ENCODE data around the gene TSPAN4.

Gene TSPAN4

GRCh38 chr11:845872-846495 lies 3.3 kb downstream of the TSPAN4 start:
- peaks cover 6% of the 10 kb centered on the region for H3K36me3 Mint-ChIP-seq
- peaks cover 20% of the 10 kb centered on the region for H3K4me1 Mint-ChIP-seq
- no peaks in the 10 kb centered on the region for H3K9me3 Mint-ChIP-seq
- DNase-seq (ENCODE audit: low spot score in 2 of 2) (no peak), ATAC-seq (no peak)
- H3K27ac Mint-ChIP-seq = no peak overlapping the region
- no peak overlapping the region for H3K4me3 Mint-ChIP-seq

GRCh38 chr11:846496-847098 lies 3.9 kb downstream of the TSPAN4 start:
- Mint-ChIP-seq H3K36me3 (no peaks in the 10 kb centered on the region), H3K9me3 (no peaks in the 10 kb centered on the region), H3K27ac (no peak overlapping the region), H3K4me1 (peaks cover 14% of the 10 kb centered on the region), H3K4me3 (no peak overlapping the region)
- ATAC-seq = no peak
- DNase-seq (ENCODE audit: low spot score in 2 of 2) = no peak

GRCh38 chr11:847876-848275 lies 5.2 kb downstream of the TSPAN4 start:
- Mint-ChIP-seq H3K36me3 (no peaks in the 10 kb centered on the region), H3K27ac (no peak overlapping the region), H3K9me3 (no peaks in the 10 kb centered on the region), H3K4me3 (no peak overlapping the region), H3K4me1 (peaks cover 14% of the 10 kb centered on the region)
- no peak for ATAC-seq
- no peak for DNase-seq (ENCODE audit: low spot score in 2 of 2)

GRCh38 chr11:848380-848931 lies 5.8 kb downstream of the TSPAN4 start:
- peaks cover 11% of the 10 kb centered on the region for H3K4me1 Mint-ChIP-seq
- peak overlapping the region; percentile 60 for H3K4me3 Mint-ChIP-seq
- no peaks in the 10 kb centered on the region for H3K9me3 Mint-ChIP-seq
- peak; percentile 70 for ATAC-seq
- DNase-seq (ENCODE audit: low spot score in 2 of 2) = peak; percentile 62 to 87
- no peaks in the 10 kb centered on the region for H3K36me3 Mint-ChIP-seq
- no peak overlapping the region for H3K27ac Mint-ChIP-seq

- DNase-seq (ENCODE audit: low spot score in 2 of 2) = no peak
Measured at GRCh38 chr11:849104-849824, 6.6 kb downstream of the TSPAN4 start.

GRCh38 chr11:849951-850774 lies 7.5 kb downstream of the TSPAN4 start:
- Mint-ChIP-seq H3K9me3 (no peaks in the 10 kb centered on the region), H3K27ac (no peak overlapping the region), H3K4me3 (peak overlapping the region; percentile 26), H3K36me3 (no peaks in the 10 kb centered on the region), H3K4me1 (peaks cover 6% of the 10 kb centered on the region)
- ATAC-seq (no peak), DNase-seq (ENCODE audit: low spot score in 2 of 2) (no peak)

More at GRCh38 chr11:849104-849824, 6.6 kb downstream of the TSPAN4 start:
- peak overlapping the region; percentile 60 for H3K4me3 Mint-ChIP-seq
- H3K27ac Mint-ChIP-seq = no peak overlapping the region
- H3K4me1 Mint-ChIP-seq = peaks cover 6% of the 10 kb centered on the region
- H3K9me3 Mint-ChIP-seq = no peaks in the 10 kb centered on the region
- ATAC-seq = no peak
- H3K36me3 Mint-ChIP-seq = no peaks in the 10 kb centered on the region

GRCh38 chr11:850775-851763 lies 8.4 kb downstream of the TSPAN4 start:
- H3K4me1 Mint-ChIP-seq = peaks cover 6% of the 10 kb centered on the region
- H3K27ac Mint-ChIP-seq = no peak overlapping the region
- H3K36me3 Mint-ChIP-seq = no peaks in the 10 kb centered on the region
- no peak overlapping the region for H3K4me3 Mint-ChIP-seq
- no peak for DNase-seq (ENCODE audit: low spot score in 2 of 2)
- no peak for ATAC-seq
- no peaks in the 10 kb centered on the region for H3K9me3 Mint-ChIP-seq

GRCh38 chr11:852762-853161 lies 10.1 kb downstream of the TSPAN4 start:
- no peak overlapping the region for H3K27ac Mint-ChIP-seq
- no peak overlapping the region for H3K4me3 Mint-ChIP-seq
- no peaks in the 10 kb centered on the region for H3K36me3 Mint-ChIP-seq
- DNase-seq (ENCODE audit: low spot score in 2 of 2) (no peak), ATAC-seq (no peak)
- H3K9me3 Mint-ChIP-seq = no peaks in the 10 kb centered on the region
- H3K4me1 Mint-ChIP-seq = peaks cover 13% of the 10 kb centered on the region

GRCh38 chr11:853682-854448 lies 11.2 kb downstream of the TSPAN4 start:
- Mint-ChIP-seq H3K4me3 (no peak overlapping the region), H3K4me1 (peaks cover 7% of the 10 kb centered on the region), H3K27ac (no peak overlapping the region), H3K36me3 (peaks cover 1% of the 10 kb centered on the region), H3K9me3 (no peaks in the 10 kb centered on the region)
- ATAC-seq (no peak), DNase-seq (ENCODE audit: low spot score in 2 of 2) (no peak)

- H3K9me3 Mint-ChIP-seq = no peaks in the 10 kb centered on the region
- no peak overlapping the region for H3K4me3 Mint-ChIP-seq
- H3K4me1 Mint-ChIP-seq = peaks cover 7% of the 10 kb centered on the region
Measured at GRCh38 chr11:854601-855329, 12.1 kb downstream of the TSPAN4 start.

GRCh38 chr11:855330-855674 lies 12.7 kb downstream of the TSPAN4 start:
- no peak overlapping the region for H3K4me3 Mint-ChIP-seq
- peaks cover 5% of the 10 kb centered on the region for H3K36me3 Mint-ChIP-seq
- H3K27ac Mint-ChIP-seq = no peak overlapping the region
- H3K4me1 Mint-ChIP-seq = peaks cover 7% of the 10 kb centered on the region
- DNase-seq (ENCODE audit: low spot score in 2 of 2) (no peak), ATAC-seq (no peak)
- no peaks in the 10 kb centered on the region for H3K9me3 Mint-ChIP-seq

More at GRCh38 chr11:854601-855329, 12.1 kb downstream of the TSPAN4 start:
- Mint-ChIP-seq H3K27ac (no peak overlapping the region), H3K36me3 (peaks cover 5% of the 10 kb centered on the region)
- DNase-seq (ENCODE audit: low spot score in 2 of 2) = no peak
- ATAC-seq = no peak

GRCh38 chr11:855796-856195 lies 13.1 kb downstream of the TSPAN4 start:
- no peaks in the 10 kb centered on the region for H3K9me3 Mint-ChIP-seq
- H3K4me3 Mint-ChIP-seq = no peak overlapping the region
- H3K27ac Mint-ChIP-seq = peak overlapping the region; percentile 37
- H3K36me3 Mint-ChIP-seq = peaks cover 5% of the 10 kb centered on the region
- DNase-seq (ENCODE audit: low spot score in 2 of 2) (no peak), ATAC-seq (no peak)
- peaks cover 7% of the 10 kb centered on the region for H3K4me1 Mint-ChIP-seq

- ATAC-seq (no peak), DNase-seq (ENCODE audit: low spot score in 2 of 2) (no peak)
- H3K4me3 Mint-ChIP-seq = no peak overlapping the region
- H3K36me3 Mint-ChIP-seq = peaks cover 5% of the 10 kb centered on the region
- H3K27ac Mint-ChIP-seq = peak overlapping the region; percentile 87
- peaks cover 7% of the 10 kb centered on the region for H3K4me1 Mint-ChIP-seq
- no peaks in the 10 kb centered on the region for H3K9me3 Mint-ChIP-seq
Measured at GRCh38 chr11:856397-856796, 13.7 kb downstream of the TSPAN4 start.

All from stimulated activated effector memory CD8-positive, alpha-beta T cell treated with anti-CD3 and anti-CD28 coated beads, Interleukin-12 subunit alpha, Interleukin-12 subunit beta, amount 100 ng/mL, for 72 hours (primary cell).